ENCODE measurements around the gene YBX1.
A peak's percentile ranks its signal among the peaks of the same experiment; 100 is the strongest.
"Not testable (repeated sequence)": the region's sequence is repeated elsewhere in the genome, so short reads cannot be mapped to it uniquely, and the experiment has no call there.

Gene YBX1

GRCh38 chr1:42681741-42682483, at the start of gene YBX1:
YBX1 (plus strand) TSS chr1:42682418; CDS start chr1:42682566, 148 bp downstream.
- DNase-seq, result peak; percentile 97

GRCh38 chr1:42639116-42639515, 43.1 kb upstream of the YBX1 start:
- DNase-seq, result no peak

GRCh38 chr1:42646056-42646455, 36.2 kb upstream of the YBX1 start:
- no peak for DNase-seq

GRCh38 chr1:42657201-42657600, 25.0 kb upstream of the YBX1 start:
- DNase-seq, result peak in 1 of 2 experiments; percentile 19

- DNase-seq, result peak; percentile 89 to 96
These were observed 24.0 kb upstream of the YBX1 start, which contains the start of gene PPIH for GRCh38 chr1:42657981-42658876. PPIH (plus strand) TSS chr1:42658423; CDS start chr1:42658447, 24 bp downstream.

GRCh38 chr1:42658877-42659337, 23.3 kb upstream of the YBX1 start:
- DNase-seq, result no peak

- no peak for DNase-seq
These were observed 21.2 kb upstream of the YBX1 start for GRCh38 chr1:42660907-42661500.

- no peak for DNase-seq
These were observed 12.3 kb upstream of the YBX1 start for GRCh38 chr1:42669936-42670335.

- no peak for DNase-seq
These were observed 11.8 kb upstream of the YBX1 start for GRCh38 chr1:42670425-42670824.

- DNase-seq, result no peak
These were observed 8.0 kb upstream of the YBX1 start for GRCh38 chr1:42674214-42674613.

GRCh38 chr1:42674682-42675081, 7.5 kb upstream of the YBX1 start:
- no peak for DNase-seq

GRCh38 chr1:42675467-42675866, 6.8 kb upstream of the YBX1 start:
- no peak for DNase-seq

- no peak for DNase-seq
These were observed 5.6 kb upstream of the YBX1 start for GRCh38 chr1:42676534-42677087.

GRCh38 chr1:42679364-42679983, 2.7 kb upstream of the YBX1 start:
- no peak for DNase-seq

GRCh38 chr1:42680055-42680454, 2.2 kb upstream of the YBX1 start:
- DNase-seq, result no peak

- no peak for DNase-seq
These were observed 1.1 kb upstream of the YBX1 start for GRCh38 chr1:42680921-42681683.

- DNase-seq, result not testable (repeated sequence)
These were observed 193 bp downstream of the YBX1 start for GRCh38 chr1:42682484-42682738.

GRCh38 chr1:42682739-42683531, 717 bp downstream of the YBX1 start:
- peak in 1 of 2 experiments; percentile 23 for DNase-seq

- DNase-seq, result no peak
These were observed 1.9 kb downstream of the YBX1 start for GRCh38 chr1:42684139-42684538.

GRCh38 chr1:42686418-42686817, 4.2 kb downstream of the YBX1 start:
- no peak for DNase-seq

GRCh38 chr1:42689912-42690311, 7.7 kb downstream of the YBX1 start:
- no peak for DNase-seq
